ENCODE measurements around the gene OR10V1. TPM values are rescaled to one million over a fixed set of nuclear protein-coding genes. Genes with fewer than 3 reads are reported as not detected.

OR10V1 gene
- total and polyA plus RNA-seq, 8 donors: not detected

GRCh38 chr11:59719556-59719955 lies 5.9 kb upstream of the OR10V1 start:
- intact Hi-C loops (cut with DNase I): no loop called here
- H3K9me3 ChIP-seq: no peaks in the 10 kb centered on the region
- ATAC-seq: no peak
- WGBS, 2 donors: 56 to 73% methylated on average over 2 of the region's 2 CpGs
- H3K4me3 ChIP-seq: no peak overlapping the region
- peaks cover 0 to 2% (median 0%) of the 10 kb centered on the region in 4 donors for H3K27me3 ChIP-seq
- no peaks in the 10 kb centered on the region for H3K4me1 ChIP-seq
- DNase-seq: no peak
- no peak for FAIRE-seq
- no peak overlapping the region for H3K27ac ChIP-seq
- no peaks in the 10 kb centered on the region for H3K36me3 ChIP-seq
- no peak for TF ChIP-seq CTCF (IDR thresholded peaks at IDR 0.05)

GRCh38 chr11:59716051-59716450 lies 2.4 kb upstream of the OR10V1 start:
- Histone ChIP-seq H3K36me3 (no peaks in the 10 kb centered on the region), H3K27me3 (peaks cover 0 to 2% (median 0%) of the 10 kb centered on the region in 4 donors), H3K4me3 (no peak overlapping the region), H3K9me3 (no peaks in the 10 kb centered on the region), H3K4me1 (no peaks in the 10 kb centered on the region), H3K27ac (no peak overlapping the region)
- TF ChIP-seq CTCF (IDR thresholded peaks at IDR 0.05): no peak
- ATAC-seq (no peak), FAIRE-seq (no peak), DNase-seq (no peak)
- intact Hi-C loops (cut with DNase I): no loop called here
- WGBS, 2 donors: 66 to 68% methylated on average over 3 of the region's 3 CpGs

GRCh38 chr11:59710136-59710847 lies 3.4 kb downstream of the OR10V1 start:
- Histone ChIP-seq H3K36me3 (no peaks in the 10 kb centered on the region), H3K9me3 (no peaks in the 10 kb centered on the region), H3K27ac (no peak overlapping the region), H3K4me1 (no peaks in the 10 kb centered on the region), H3K4me3 (no peak overlapping the region), H3K27me3 (no peaks in the 10 kb centered on the region)
- intact Hi-C loops (cut with DNase I): no loop called here
- FAIRE-seq (no peak), DNase-seq (no peak), ATAC-seq (no peak)
- WGBS, 2 donors: 33 to 37% methylated on average over 3 of the region's 3 CpGs
- no peak for TF ChIP-seq CTCF (IDR thresholded peaks at IDR 0.05)

GRCh38 chr11:59708537-59708936 lies 5.1 kb downstream of the OR10V1 start:
- FAIRE-seq (no peak), ATAC-seq (no peak), DNase-seq (no peak)
- H3K27ac ChIP-seq: no peak overlapping the region
- no peak for TF ChIP-seq CTCF (IDR thresholded peaks at IDR 0.05)
- no peaks in the 10 kb centered on the region for H3K36me3 ChIP-seq
- H3K9me3 ChIP-seq: no peaks in the 10 kb centered on the region
- no peaks in the 10 kb centered on the region for H3K4me1 ChIP-seq
- WGBS, 2 donors: 47 to 74% methylated on average over 1 of the region's 1 CpG
- intact Hi-C loops (cut with DNase I): no loop called here
- no peak overlapping the region for H3K4me3 ChIP-seq
- H3K27me3 ChIP-seq: no peaks in the 10 kb centered on the region

GRCh38 chr11:59707371-59707770 lies 6.3 kb downstream of the OR10V1 start:
- 71 to 86% methylated on average over 1 of the region's 1 CpG for WGBS, 2 donors
- H3K9me3 ChIP-seq: no peaks in the 10 kb centered on the region

More at GRCh38 chr11:59707371-59707770, 6.3 kb downstream of the OR10V1 start:
- Histone ChIP-seq H3K4me1 (no peaks in the 10 kb centered on the region), H3K27ac (no peak overlapping the region), H3K27me3 (no peaks in the 10 kb centered on the region), H3K4me3 (no peak overlapping the region), H3K36me3 (no peaks in the 10 kb centered on the region)
- no peak for FAIRE-seq
- no peak for DNase-seq
- TF ChIP-seq CTCF (IDR thresholded peaks at IDR 0.05): no peak
- ATAC-seq: no peak
- intact Hi-C loops (cut with DNase I): no loop called here

Data from pancreas (tissue), 10 donors.